Measurements from ENCODE around the gene ARHGEF4. TPM values are rescaled to one million over a fixed set of nuclear protein-coding genes. Genes with fewer than 3 reads are reported as not detected.
"Not testable (repeated sequence)": the region's sequence is repeated elsewhere in the genome, so short reads cannot be mapped to it uniquely, and the experiment has no call there.

The ARHGEF4 gene
- total and polyA plus RNA-seq, 8 donors = 16.3 to 58.2 (median 19.8) TPM

- Histone ChIP-seq H3K27me3 (no peaks in the 10 kb centered on the region), H3K27ac (no peak overlapping the region), H3K4me1 (no peaks in the 10 kb centered on the region), H3K36me3 (no peaks in the 10 kb centered on the region), H3K9me3 (no peaks in the 10 kb centered on the region), H3K4me3 (no peak overlapping the region)
- DNase-seq (no peak), FAIRE-seq (no peak), ATAC-seq (no peak)
- 82 to 87% methylated on average over 3 of the region's 3 CpGs for WGBS, 2 donors
- intact Hi-C loops (cut with DNase I) = no loop called here
- no peak for TF ChIP-seq CTCF (IDR thresholded peaks at IDR 0.05)
Observed at GRCh38 chr2:130901061-130901460, 64.3 kb downstream of the ARHGEF4 start.

- intact Hi-C loops (cut with DNase I); FAIRE-seq; H3K4me3 ChIP-seq; H3K9me3 ChIP-seq; DNase-seq; H3K27me3 ChIP-seq; H3K4me1 ChIP-seq; H3K36me3 ChIP-seq; H3K27ac ChIP-seq; ATAC-seq: not testable (repeated sequence)
- 90 to 94% methylated on average over 9 of the region's 9 CpGs for WGBS, 2 donors
Observed at GRCh38 chr2:130901626-130902025, 64.9 kb downstream of the ARHGEF4 start.

GRCh38 chr2:130908832-130909231 lies 72.1 kb downstream of the ARHGEF4 start:
- ATAC-seq (no peak), FAIRE-seq (no peak), DNase-seq (no peak)
- no peak overlapping the region for H3K4me3 ChIP-seq
- intact Hi-C loops (cut with DNase I) = no loop called here
- no peaks in the 10 kb centered on the region for H3K36me3 ChIP-seq
- no peaks in the 10 kb centered on the region for H3K27me3 ChIP-seq
- H3K9me3 ChIP-seq = no peaks in the 10 kb centered on the region
- H3K27ac ChIP-seq = no peak overlapping the region
- 94 to 97% methylated on average over 5 of the region's 5 CpGs for WGBS, 2 donors
- TF ChIP-seq CTCF (IDR thresholded peaks at IDR 0.05) = no peak
- no peaks in the 10 kb centered on the region for H3K4me1 ChIP-seq

- H3K9me3 ChIP-seq = no peaks in the 10 kb centered on the region
- 77 to 81% methylated on average over 6 of the region's 6 CpGs for WGBS, 2 donors
- H3K27me3 ChIP-seq = no peaks in the 10 kb centered on the region
- no peak for ATAC-seq
- no peaks in the 10 kb centered on the region for H3K4me1 ChIP-seq
- H3K36me3 ChIP-seq = no peaks in the 10 kb centered on the region
- no peak overlapping the region for H3K4me3 ChIP-seq
- H3K27ac ChIP-seq = no peak overlapping the region
- FAIRE-seq = no peak
- DNase-seq = no peak
- intact Hi-C loops (cut with DNase I) = no loop called here
- no peak for TF ChIP-seq CTCF (IDR thresholded peaks at IDR 0.05)
Observed at GRCh38 chr2:130910931-130911330, 74.2 kb downstream of the ARHGEF4 start.

GRCh38 chr2:130911482-130911881 lies 74.8 kb downstream of the ARHGEF4 start:
- H3K27me3 ChIP-seq = no peaks in the 10 kb centered on the region
- intact Hi-C loops (cut with DNase I) = no loop called here
- FAIRE-seq (no peak), DNase-seq (no peak), ATAC-seq (no peak)
- no peaks in the 10 kb centered on the region for H3K9me3 ChIP-seq
- H3K27ac ChIP-seq = no peak overlapping the region
- H3K4me3 ChIP-seq = no peak overlapping the region
- WGBS, 2 donors = 74 to 80% methylated on average over 5 of the region's 5 CpGs
- no peaks in the 10 kb centered on the region for H3K4me1 ChIP-seq
- TF ChIP-seq CTCF (IDR thresholded peaks at IDR 0.05) = no peak
- no peaks in the 10 kb centered on the region for H3K36me3 ChIP-seq

GRCh38 chr2:130911996-130912395 lies 75.3 kb downstream of the ARHGEF4 start:
- no peak for TF ChIP-seq CTCF (IDR thresholded peaks at IDR 0.05)
- H3K4me1 ChIP-seq = no peaks in the 10 kb centered on the region
- H3K27me3 ChIP-seq = no peaks in the 10 kb centered on the region
- no peak overlapping the region for H3K27ac ChIP-seq
- intact Hi-C loops (cut with DNase I) = no loop called here
- FAIRE-seq (no peak), ATAC-seq (no peak), DNase-seq (no peak)
- no peak overlapping the region for H3K4me3 ChIP-seq
- WGBS, 2 donors = 79 to 80% methylated on average over 15 of the region's 15 CpGs
- H3K9me3 ChIP-seq = no peaks in the 10 kb centered on the region
- H3K36me3 ChIP-seq = no peaks in the 10 kb centered on the region
